Measurements from ENCODE around the gene PCDHA9.
"Not testable (repeated sequence)": the region's sequence is repeated elsewhere in the genome, so short reads cannot be mapped to it uniquely, and the experiment has no call there.

Gene PCDHA9

GRCh38 chr5:140848139-140849102, at the start of gene PCDHA9:
Gene PCDHA9 (plus strand): TSS chr5:140848382. CDS start chr5:140848496, 114 bp downstream.
- H3K27me3 ChIP-seq (ENCODE audit: control insufficient read depth, insufficient read depth, low read length); H3K9me3 ChIP-seq (ENCODE audit: control insufficient read depth, insufficient read depth, low read length); H3K9ac ChIP-seq (ENCODE audit: low read depth, low read length); H3K4me1 ChIP-seq (ENCODE audit: control insufficient read depth, insufficient read depth, low read length); H3K36me3 ChIP-seq (ENCODE audit: control insufficient read depth, insufficient read depth, low read length): not testable (repeated sequence)
- peak within 1 kb of the TSS; percentile 37 for H3K4me3 ChIP-seq (ENCODE audit: low read depth, low read length)

GRCh38 chr5:140800816-140801493, 47.2 kb upstream of the PCDHA9 start, which contains the start of gene PCDHA3:
Gene PCDHA3 (plus strand): TSS chr5:140801057.
- Histone ChIP-seq H3K36me3 (ENCODE audit: control insufficient read depth, insufficient read depth, low read length) (no peaks in the 10 kb centered on the region), H3K4me3 (ENCODE audit: low read depth, low read length) (no peak within 1 kb of the TSS)

GRCh38 chr5:140801494-140801841, 46.7 kb upstream of the PCDHA9 start:
- Histone ChIP-seq H3K36me3 (ENCODE audit: control insufficient read depth, insufficient read depth, low read length) (no peaks in the 10 kb centered on the region), H3K27me3 (ENCODE audit: control insufficient read depth, insufficient read depth, low read length) (no peaks in the 10 kb centered on the region), H3K9ac (ENCODE audit: low read depth, low read length) (no peak overlapping the region), H3K4me1 (ENCODE audit: control insufficient read depth, insufficient read depth, low read length) (no peaks in the 10 kb centered on the region), H3K9me3 (ENCODE audit: control insufficient read depth, insufficient read depth, low read length) (no peaks in the 10 kb centered on the region), H3K4me3 (ENCODE audit: low read depth, low read length) (no peak overlapping the region)

More at GRCh38 chr5:140800816-140801493, 47.2 kb upstream of the PCDHA9 start, which contains the start of gene PCDHA3:
- Histone ChIP-seq H3K27me3 (ENCODE audit: control insufficient read depth, insufficient read depth, low read length) (no peaks in the 10 kb centered on the region), H3K9me3 (ENCODE audit: control insufficient read depth, insufficient read depth, low read length) (no peaks in the 10 kb centered on the region), H3K4me1 (ENCODE audit: control insufficient read depth, insufficient read depth, low read length) (no peaks in the 10 kb centered on the region), H3K9ac (ENCODE audit: low read depth, low read length) (no peak within 1 kb of the TSS)

GRCh38 chr5:140802381-140802780, 45.8 kb upstream of the PCDHA9 start:
- H3K27me3 ChIP-seq (ENCODE audit: control insufficient read depth, insufficient read depth, low read length); H3K4me3 ChIP-seq (ENCODE audit: low read depth, low read length); H3K4me1 ChIP-seq (ENCODE audit: control insufficient read depth, insufficient read depth, low read length); H3K36me3 ChIP-seq (ENCODE audit: control insufficient read depth, insufficient read depth, low read length); H3K9ac ChIP-seq (ENCODE audit: low read depth, low read length); H3K9me3 ChIP-seq (ENCODE audit: control insufficient read depth, insufficient read depth, low read length): not testable (repeated sequence)

GRCh38 chr5:140802781-140803271, 45.4 kb upstream of the PCDHA9 start:
- no peak overlapping the region for H3K4me3 ChIP-seq (ENCODE audit: low read depth, low read length)
- H3K4me1 ChIP-seq (ENCODE audit: control insufficient read depth, insufficient read depth, low read length): no peaks in the 10 kb centered on the region
- H3K27me3 ChIP-seq (ENCODE audit: control insufficient read depth, insufficient read depth, low read length): no peaks in the 10 kb centered on the region
- H3K36me3 ChIP-seq (ENCODE audit: control insufficient read depth, insufficient read depth, low read length): no peaks in the 10 kb centered on the region
- no peak overlapping the region for H3K9ac ChIP-seq (ENCODE audit: low read depth, low read length)
- H3K9me3 ChIP-seq (ENCODE audit: control insufficient read depth, insufficient read depth, low read length): no peaks in the 10 kb centered on the region

- H3K4me3 ChIP-seq (ENCODE audit: low read depth, low read length): peak within 1 kb of the TSS; percentile 81
- no peaks in the 10 kb centered on the region for H3K27me3 ChIP-seq (ENCODE audit: control insufficient read depth, insufficient read depth, low read length)
- no peaks in the 10 kb centered on the region for H3K9me3 ChIP-seq (ENCODE audit: control insufficient read depth, insufficient read depth, low read length)
- H3K4me1 ChIP-seq (ENCODE audit: control insufficient read depth, insufficient read depth, low read length): no peaks in the 10 kb centered on the region
- H3K9ac ChIP-seq (ENCODE audit: low read depth, low read length): peak within 1 kb of the TSS; percentile 70
- no peaks in the 10 kb centered on the region for H3K36me3 ChIP-seq (ENCODE audit: control insufficient read depth, insufficient read depth, low read length)
Measured at GRCh38 chr5:140806834-140807775, 41.1 kb upstream of the PCDHA9 start, which contains the start of gene PCDHA4. Gene PCDHA4 (plus strand): TSS chr5:140807068.

- not testable (repeated sequence) for H3K9me3 ChIP-seq (ENCODE audit: control insufficient read depth, insufficient read depth, low read length); H3K4me3 ChIP-seq (ENCODE audit: low read depth, low read length); H3K36me3 ChIP-seq (ENCODE audit: control insufficient read depth, insufficient read depth, low read length); H3K27me3 ChIP-seq (ENCODE audit: control insufficient read depth, insufficient read depth, low read length); H3K4me1 ChIP-seq (ENCODE audit: control insufficient read depth, insufficient read depth, low read length); H3K9ac ChIP-seq (ENCODE audit: low read depth, low read length)
Measured at GRCh38 chr5:140808241-140808888, 39.8 kb upstream of the PCDHA9 start.

GRCh38 chr5:140808889-140809291, 39.3 kb upstream of the PCDHA9 start:
- Histone ChIP-seq H3K36me3 (ENCODE audit: control insufficient read depth, insufficient read depth, low read length) (no peaks in the 10 kb centered on the region), H3K27me3 (ENCODE audit: control insufficient read depth, insufficient read depth, low read length) (no peaks in the 10 kb centered on the region), H3K4me3 (ENCODE audit: low read depth, low read length) (no peak overlapping the region), H3K9ac (ENCODE audit: low read depth, low read length) (no peak overlapping the region), H3K4me1 (ENCODE audit: control insufficient read depth, insufficient read depth, low read length) (no peaks in the 10 kb centered on the region), H3K9me3 (ENCODE audit: control insufficient read depth, insufficient read depth, low read length) (no peaks in the 10 kb centered on the region)

- Histone ChIP-seq H3K36me3 (ENCODE audit: control insufficient read depth, insufficient read depth, low read length) (no peaks in the 10 kb centered on the region), H3K9me3 (ENCODE audit: control insufficient read depth, insufficient read depth, low read length) (no peaks in the 10 kb centered on the region), H3K4me3 (ENCODE audit: low read depth, low read length) (no peak within 1 kb of the TSS), H3K9ac (ENCODE audit: low read depth, low read length) (no peak within 1 kb of the TSS), H3K27me3 (ENCODE audit: control insufficient read depth, insufficient read depth, low read length) (no peaks in the 10 kb centered on the region), H3K4me1 (ENCODE audit: control insufficient read depth, insufficient read depth, low read length) (no peaks in the 10 kb centered on the region)
Measured at GRCh38 chr5:140821375-140822280, 26.6 kb upstream of the PCDHA9 start, which contains the start of gene PCDHA5. Gene PCDHA5 (plus strand): TSS chr5:140821613.

GRCh38 chr5:140822281-140822629, 25.9 kb upstream of the PCDHA9 start:
- no peaks in the 10 kb centered on the region for H3K9me3 ChIP-seq (ENCODE audit: control insufficient read depth, insufficient read depth, low read length)
- no peak overlapping the region for H3K9ac ChIP-seq (ENCODE audit: low read depth, low read length)
- H3K27me3 ChIP-seq (ENCODE audit: control insufficient read depth, insufficient read depth, low read length): no peaks in the 10 kb centered on the region
- H3K4me1 ChIP-seq (ENCODE audit: control insufficient read depth, insufficient read depth, low read length): no peaks in the 10 kb centered on the region
- no peaks in the 10 kb centered on the region for H3K36me3 ChIP-seq (ENCODE audit: control insufficient read depth, insufficient read depth, low read length)
- H3K4me3 ChIP-seq (ENCODE audit: low read depth, low read length): no peak overlapping the region
